RWPE1 (cell line): ENCODE measurements around the gene KDM7A.

Source experiments
- CTCF ChIA-PET: fragments of 350-600 bp; sonication (Branson Sonifier 250); formaldehyde crosslinking; extraction: SDS; loops from one replicate; lab custom pipeline; 2021; lab: Yijun Ruan, JAX
- POLR2A ChIA-PET: fragments of 400-600 bp; formaldehyde crosslinking; extraction: SDS; loops from one replicate; lab custom pipeline; 2020; ENCODE audit warnings: antibody characterized with exemption; ENCODE audit not compliant: low non-redundant PET; lab: Yijun Ruan, JAX
- DNase-seq: peaks from one replicate; pipeline ENCODE4 v3.0.0; 2012; ENCODE audit warnings: low spot score
- H3K27ac ChIP-seq: fragments of 450-650 bp; 2 replicates; pipeline ENCODE4 v1.5.1; 2017
- TF ChIP-seq, protein P1 (sequence below): fragments of 450-650 bp; conservative IDR thresholded peaks from 2 replicates; pipeline ENCODE4 v1.5.1; 2017; ENCODE audit warnings: low read depth, mild to moderate bottlenecking

Gene KDM7A, protein sequence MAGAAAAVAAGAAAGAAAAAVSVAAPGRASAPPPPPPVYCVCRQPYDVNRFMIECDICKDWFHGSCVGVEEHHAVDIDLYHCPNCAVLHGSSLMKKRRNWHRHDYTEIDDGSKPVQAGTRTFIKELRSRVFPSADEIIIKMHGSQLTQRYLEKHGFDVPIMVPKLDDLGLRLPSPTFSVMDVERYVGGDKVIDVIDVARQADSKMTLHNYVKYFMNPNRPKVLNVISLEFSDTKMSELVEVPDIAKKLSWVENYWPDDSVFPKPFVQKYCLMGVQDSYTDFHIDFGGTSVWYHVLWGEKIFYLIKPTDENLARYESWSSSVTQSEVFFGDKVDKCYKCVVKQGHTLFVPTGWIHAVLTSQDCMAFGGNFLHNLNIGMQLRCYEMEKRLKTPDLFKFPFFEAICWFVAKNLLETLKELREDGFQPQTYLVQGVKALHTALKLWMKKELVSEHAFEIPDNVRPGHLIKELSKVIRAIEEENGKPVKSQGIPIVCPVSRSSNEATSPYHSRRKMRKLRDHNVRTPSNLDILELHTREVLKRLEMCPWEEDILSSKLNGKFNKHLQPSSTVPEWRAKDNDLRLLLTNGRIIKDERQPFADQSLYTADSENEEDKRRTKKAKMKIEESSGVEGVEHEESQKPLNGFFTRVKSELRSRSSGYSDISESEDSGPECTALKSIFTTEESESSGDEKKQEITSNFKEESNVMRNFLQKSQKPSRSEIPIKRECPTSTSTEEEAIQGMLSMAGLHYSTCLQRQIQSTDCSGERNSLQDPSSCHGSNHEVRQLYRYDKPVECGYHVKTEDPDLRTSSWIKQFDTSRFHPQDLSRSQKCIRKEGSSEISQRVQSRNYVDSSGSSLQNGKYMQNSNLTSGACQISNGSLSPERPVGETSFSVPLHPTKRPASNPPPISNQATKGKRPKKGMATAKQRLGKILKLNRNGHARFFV

DNA sequence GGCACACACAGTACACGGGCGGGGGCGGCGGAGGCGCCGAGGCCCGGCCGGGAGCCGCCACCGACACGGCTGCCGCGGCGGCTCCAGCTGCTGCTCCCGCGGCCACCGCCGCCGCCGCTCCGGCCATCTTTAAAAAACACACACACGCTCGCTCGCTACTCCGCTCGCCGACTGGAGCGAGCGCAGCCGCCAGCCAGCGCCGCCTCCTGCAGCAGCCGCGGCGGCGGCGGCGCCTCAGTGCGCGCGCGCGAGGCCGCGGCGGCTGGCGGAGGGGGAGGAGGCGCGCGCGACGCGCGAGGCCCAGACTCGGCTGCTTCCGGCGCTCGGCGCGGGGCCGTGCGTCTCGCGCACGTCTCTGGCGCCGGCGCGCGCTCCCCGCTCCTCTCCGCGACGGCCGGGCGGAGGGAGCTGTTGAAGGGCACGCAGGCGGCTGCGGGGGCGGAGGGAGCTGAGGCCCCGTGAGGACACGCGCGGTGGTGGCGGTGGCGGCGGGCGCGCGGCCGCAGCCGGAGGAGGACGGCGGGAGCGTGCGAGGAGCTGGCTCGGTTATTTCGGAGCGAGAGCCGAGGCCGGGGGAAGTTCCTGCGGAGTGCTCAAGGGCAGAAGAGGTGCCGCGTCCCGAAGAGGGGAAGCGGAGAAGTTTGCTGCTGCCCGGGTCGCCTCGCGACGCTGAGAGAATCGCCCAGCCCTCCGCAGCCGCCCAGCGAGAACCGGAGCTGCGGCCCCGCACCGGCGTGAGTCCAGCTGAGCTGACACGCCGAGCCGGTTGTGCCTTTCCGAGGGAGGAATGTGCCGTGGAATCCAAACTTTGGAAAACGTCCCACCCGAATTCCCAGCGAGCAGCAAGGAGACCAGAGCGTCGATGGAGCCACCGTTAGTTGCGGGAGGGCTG lies at the start of gene KDM7A:
Gene KDM7A, minus strand, starts transcription at position 173 of the 892 bp plus-strand sequence. Its CDS starts 46 bp downstream, at position 127.
- POLR2A ChIA-PET = interaction anchor here (0.6 kb wide), 1 partner anchor 1528 kb away, joined by 5 read pairs; no protein-coding TSS in a partner anchor
- peak; percentile 73 for DNase-seq
- CTCF ChIA-PET = interaction anchor here (0.6 kb wide), 1 partner anchor 98 kb away, joined by 4 read pairs; no protein-coding TSS in a partner anchor
- TF ChIP-seq, protein P1, sequence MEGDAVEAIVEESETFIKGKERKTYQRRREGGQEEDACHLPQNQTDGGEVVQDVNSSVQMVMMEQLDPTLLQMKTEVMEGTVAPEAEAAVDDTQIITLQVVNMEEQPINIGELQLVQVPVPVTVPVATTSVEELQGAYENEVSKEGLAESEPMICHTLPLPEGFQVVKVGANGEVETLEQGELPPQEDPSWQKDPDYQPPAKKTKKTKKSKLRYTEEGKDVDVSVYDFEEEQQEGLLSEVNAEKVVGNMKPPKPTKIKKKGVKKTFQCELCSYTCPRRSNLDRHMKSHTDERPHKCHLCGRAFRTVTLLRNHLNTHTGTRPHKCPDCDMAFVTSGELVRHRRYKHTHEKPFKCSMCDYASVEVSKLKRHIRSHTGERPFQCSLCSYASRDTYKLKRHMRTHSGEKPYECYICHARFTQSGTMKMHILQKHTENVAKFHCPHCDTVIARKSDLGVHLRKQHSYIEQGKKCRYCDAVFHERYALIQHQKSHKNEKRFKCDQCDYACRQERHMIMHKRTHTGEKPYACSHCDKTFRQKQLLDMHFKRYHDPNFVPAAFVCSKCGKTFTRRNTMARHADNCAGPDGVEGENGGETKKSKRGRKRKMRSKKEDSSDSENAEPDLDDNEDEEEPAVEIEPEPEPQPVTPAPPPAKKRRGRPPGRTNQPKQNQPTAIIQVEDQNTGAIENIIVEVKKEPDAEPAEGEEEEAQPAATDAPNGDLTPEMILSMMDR = no peak
- H3K27ac ChIP-seq = peak within 1 kb of the TSS; percentile 92

DNA sequence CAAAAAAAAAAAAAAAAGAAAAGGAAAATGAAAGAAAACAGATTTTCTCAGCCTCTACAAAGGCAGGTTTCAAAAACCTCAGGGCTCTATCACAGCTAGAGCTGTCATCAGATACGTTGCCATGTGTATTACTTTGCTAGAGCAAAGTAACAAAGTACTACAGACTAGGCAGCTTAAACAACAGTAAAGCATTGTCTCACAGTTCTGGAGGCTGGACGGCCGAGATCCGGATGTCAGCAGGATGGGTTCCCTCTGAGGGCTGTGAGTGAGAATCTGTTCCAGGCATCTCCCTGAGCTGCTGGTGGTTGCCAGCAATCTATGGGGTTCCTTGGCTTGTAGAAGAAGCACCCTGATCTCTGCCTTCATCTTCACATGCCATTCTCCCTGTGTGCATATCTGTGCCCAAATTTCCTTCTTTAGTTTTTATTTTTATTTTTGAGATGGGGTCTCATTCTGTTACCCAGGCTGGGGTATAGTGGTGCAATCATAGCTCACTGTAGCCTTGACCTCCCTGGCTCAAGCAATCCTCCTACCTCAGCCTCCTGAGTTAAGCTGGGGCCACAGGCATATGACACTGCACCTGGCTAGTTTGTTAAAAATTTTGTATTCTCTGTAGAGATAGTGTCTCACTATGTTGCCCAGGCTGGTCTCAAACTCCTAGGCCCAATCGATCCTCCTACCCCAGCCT lies 48.9 kb upstream of the KDM7A start:
- ChIA-PET POLR2A (no interaction called here), CTCF (interaction anchor here (0.7 kb wide), 1 partner anchor 29 kb away, joined by 4 read pairs; no protein-coding TSS in a partner anchor)
- TF ChIP-seq, protein P1 = no peak
- H3K27ac ChIP-seq = no peak overlapping the region
- DNase-seq = no peak

GRCh38 chr7:140223515-140224221 lies 46.9 kb upstream of the KDM7A start:
- ChIA-PET POLR2A (no interaction called here), CTCF (no interaction called here)
- TF ChIP-seq, protein P1 = no peak
- no peak overlapping the region for H3K27ac ChIP-seq
- no peak for DNase-seq

- no peak for DNase-seq
- H3K27ac ChIP-seq = no peak overlapping the region
- TF ChIP-seq, protein P1 = no peak
- ChIA-PET CTCF (no interaction called here), POLR2A (no interaction called here)
Observed at GRCh38 chr7:140222814-140223213, 46.0 kb upstream of the KDM7A start.

GRCh38 chr7:140219672-140220524 lies 43.1 kb upstream of the KDM7A start:
- POLR2A ChIA-PET = no interaction called here
- CTCF ChIA-PET = interaction anchor here (0.5 kb wide), 1 partner anchor 688 kb away, joined by 7 read pairs; no protein-coding TSS in a partner anchor
- no peak for DNase-seq
- TF ChIP-seq, protein P1 = no peak
- H3K27ac ChIP-seq = no peak overlapping the region
